ENCODE measurements around the gene TRAF3.
"Not testable (repeated sequence)": the region's sequence is repeated elsewhere in the genome, so short reads cannot be mapped to it uniquely, and the experiment has no call there.

Gene TRAF3

GRCh38 chr14:102865916-102866315 lies 88.7 kb downstream of the TRAF3 start:
- not testable (repeated sequence) for DNase-seq (ENCODE audit: low read depth)

- DNase-seq (ENCODE audit: low read depth): no peak
Measured at GRCh38 chr14:102866982-102867761, 89.9 kb downstream of the TRAF3 start.

- no peak for DNase-seq (ENCODE audit: low read depth)
Measured at GRCh38 chr14:102867826-102868580, 90.8 kb downstream of the TRAF3 start.

GRCh38 chr14:102868956-102869547 lies 91.8 kb downstream of the TRAF3 start:
- no peak for DNase-seq (ENCODE audit: low read depth)

GRCh38 chr14:102870246-102870645 lies 93.0 kb downstream of the TRAF3 start:
- no peak for DNase-seq (ENCODE audit: low read depth)

- no peak for DNase-seq (ENCODE audit: low read depth)
Measured at GRCh38 chr14:102870994-102871831, 94.0 kb downstream of the TRAF3 start.

GRCh38 chr14:102872020-102872419 lies 94.8 kb downstream of the TRAF3 start:
- DNase-seq (ENCODE audit: low read depth): no peak

- no peak for DNase-seq (ENCODE audit: low read depth)
Measured at GRCh38 chr14:102873131-102873530, 95.9 kb downstream of the TRAF3 start.

- DNase-seq (ENCODE audit: low read depth): no peak
Measured at GRCh38 chr14:102873546-102874061, 96.4 kb downstream of the TRAF3 start.

- DNase-seq (ENCODE audit: low read depth): no peak
Measured at GRCh38 chr14:102875652-102876051, 98.4 kb downstream of the TRAF3 start.

GRCh38 chr14:102877511-102877910 lies 100.3 kb downstream of the TRAF3 start:
- not testable (repeated sequence) for DNase-seq (ENCODE audit: low read depth)

GRCh38 chr14:102878174-102878969 lies 101.1 kb downstream of the TRAF3 start:
- no peak for DNase-seq (ENCODE audit: low read depth)

GRCh38 chr14:102878970-102879460 lies 101.8 kb downstream of the TRAF3 start:
- peak; percentile 14 for DNase-seq (ENCODE audit: low read depth)

GRCh38 chr14:102882226-102882906 lies 105.1 kb downstream of the TRAF3 start:
- no peak for DNase-seq (ENCODE audit: low read depth)

- no peak for DNase-seq (ENCODE audit: low read depth)
Measured at GRCh38 chr14:102883089-102883541, 105.9 kb downstream of the TRAF3 start.

- DNase-seq (ENCODE audit: low read depth): no peak
Measured at GRCh38 chr14:102883554-102883953, 106.3 kb downstream of the TRAF3 start.

GRCh38 chr14:102885737-102886447 lies 108.6 kb downstream of the TRAF3 start:
- DNase-seq (ENCODE audit: low read depth): no peak

- no peak for DNase-seq (ENCODE audit: low read depth)
Measured at GRCh38 chr14:102888748-102889147, 111.5 kb downstream of the TRAF3 start.

GRCh38 chr14:102889615-102890014 lies 112.4 kb downstream of the TRAF3 start:
- no peak for DNase-seq (ENCODE audit: low read depth)

All from ELR (cell line).